ENCODE results near the gene RIN2.

DNA sequence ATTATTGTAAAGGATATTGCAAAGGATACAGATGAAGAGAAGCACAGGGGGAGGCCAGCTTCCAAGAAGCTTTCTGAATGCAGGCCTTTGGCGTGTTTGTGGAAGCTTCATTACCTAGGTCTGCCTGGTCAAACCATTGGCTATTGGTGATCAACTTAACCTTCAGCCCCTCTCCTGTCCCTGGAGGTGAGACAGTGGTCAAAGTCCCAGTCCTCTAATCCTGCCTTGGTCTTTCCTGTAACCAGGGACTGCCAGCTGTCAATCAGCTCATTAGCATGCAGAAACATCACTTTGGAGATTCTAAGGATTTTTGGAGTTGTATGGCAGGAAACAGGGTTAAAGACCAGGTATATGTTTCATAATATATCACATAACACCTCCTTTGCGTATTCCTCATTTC, 13.0 kb downstream of the RIN2 start:
- TF ChIP-seq, protein P1, sequence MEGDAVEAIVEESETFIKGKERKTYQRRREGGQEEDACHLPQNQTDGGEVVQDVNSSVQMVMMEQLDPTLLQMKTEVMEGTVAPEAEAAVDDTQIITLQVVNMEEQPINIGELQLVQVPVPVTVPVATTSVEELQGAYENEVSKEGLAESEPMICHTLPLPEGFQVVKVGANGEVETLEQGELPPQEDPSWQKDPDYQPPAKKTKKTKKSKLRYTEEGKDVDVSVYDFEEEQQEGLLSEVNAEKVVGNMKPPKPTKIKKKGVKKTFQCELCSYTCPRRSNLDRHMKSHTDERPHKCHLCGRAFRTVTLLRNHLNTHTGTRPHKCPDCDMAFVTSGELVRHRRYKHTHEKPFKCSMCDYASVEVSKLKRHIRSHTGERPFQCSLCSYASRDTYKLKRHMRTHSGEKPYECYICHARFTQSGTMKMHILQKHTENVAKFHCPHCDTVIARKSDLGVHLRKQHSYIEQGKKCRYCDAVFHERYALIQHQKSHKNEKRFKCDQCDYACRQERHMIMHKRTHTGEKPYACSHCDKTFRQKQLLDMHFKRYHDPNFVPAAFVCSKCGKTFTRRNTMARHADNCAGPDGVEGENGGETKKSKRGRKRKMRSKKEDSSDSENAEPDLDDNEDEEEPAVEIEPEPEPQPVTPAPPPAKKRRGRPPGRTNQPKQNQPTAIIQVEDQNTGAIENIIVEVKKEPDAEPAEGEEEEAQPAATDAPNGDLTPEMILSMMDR (IDR thresholded peaks at IDR 0.05 in 4 of 5, conservative IDR thresholded peaks at IDR 0.05 in 1 of 5) = no peak
- TF ChIP-seq POLR2A (IDR thresholded peaks at IDR 0.05) = no peak

All from gastrocnemius medialis (tissue), 4 donors.